Fibroblast of lung (primary cell): ENCODE measurements around the gene CELA3A. TPM values are rescaled to one million over a fixed set of nuclear protein-coding genes. Genes with fewer than 3 reads are reported as not detected.
A peak's percentile ranks its signal among the peaks of the same experiment; 100 is the strongest.

Experiments used
- DNase-seq, 2 donors: peaks; one replicate each; pipeline versions ENCODE4 v3.0.0 to v3.0.0-alpha.2; 2010; ENCODE audit warnings: low read depth in 2 of 2
- H2AFZ ChIP-seq: 2 replicates; pipeline ENCODE4 v1.5.1; 2012; ENCODE audit warnings: low read length, control low read depth, inconsistent platforms
- H3K27ac ChIP-seq: 2 replicates; pipeline ENCODE4 v1.5.1; 2011; ENCODE audit warnings: low read length, control low read depth; ENCODE audit not compliant: insufficient read depth
- H3K27me3 ChIP-seq: 2 replicates; pipeline ENCODE4 v1.5.1; 2011; ENCODE audit warnings: mild to moderate bottlenecking, low read length; ENCODE audit not compliant: control insufficient read depth, insufficient read depth
- H3K36me3 ChIP-seq: 2 replicates; pipeline ENCODE4 v1.5.1; 2011; ENCODE audit warnings: low read length; ENCODE audit not compliant: control insufficient read depth, insufficient read depth
- H3K4me1 ChIP-seq: 2 replicates; pipeline ENCODE4 v1.5.1; 2011; ENCODE audit warnings: low read length; ENCODE audit not compliant: control insufficient read depth, insufficient read depth; ENCODE audit errors: extremely low read depth
- H3K4me2 ChIP-seq: 2 replicates; pipeline ENCODE4 v1.5.1; 2011; ENCODE audit warnings: low read length, control low read depth; ENCODE audit not compliant: insufficient read depth; ENCODE audit errors: extremely low read depth
- H3K4me3 ChIP-seq, 4 experiments: fragments of 200-600 bp in 1 of 4; sonication (generic) in 1 of 4; replicated peaks in 1 of 4; 2 replicates each; pipeline ENCODE4 v1.5.1; 2011 to 2016; ENCODE audit warnings: low read length in 4 of 4, low read depth in 3 of 4, mild to moderate bottlenecking in 3 of 4, control low read depth in 2 of 4, inconsistent platforms in 1 of 4, mixed read lengths in 1 of 4; ENCODE audit not compliant: insufficient read depth in 1 of 4; ENCODE audit errors: control extremely low read depth in 1 of 4
- H3K79me2 ChIP-seq: 2 replicates; pipeline ENCODE4 v1.5.1; 2012; ENCODE audit warnings: mild to moderate bottlenecking, low read length, inconsistent platforms; ENCODE audit not compliant: control insufficient read depth, insufficient read depth
- H3K9ac ChIP-seq: 2 replicates; pipeline ENCODE4 v1.5.1; 2011; ENCODE audit warnings: mild to moderate bottlenecking, low read length, control low read depth; ENCODE audit not compliant: insufficient read depth
- H3K9me3 ChIP-seq: 2 replicates; pipeline ENCODE4 v1.5.1; 2012; ENCODE audit warnings: low read depth, low read length; ENCODE audit not compliant: control insufficient read depth, insufficient read depth
- H4K20me1 ChIP-seq: 2 replicates; pipeline ENCODE4 v1.5.1; 2011; ENCODE audit warnings: low read length; ENCODE audit not compliant: control insufficient read depth, insufficient read depth; ENCODE audit errors: extremely low read depth
- EZH2 ChIP-seq: IDR thresholded peaks from 2 replicates; pipeline ENCODE4 v1.5.1; 2012; ENCODE audit warnings: low read length, control low read depth, mild to moderate bottlenecking; ENCODE audit errors: missing control alignments
- polyA plus RNA-seq, 2 donors: library from polyadenylated mRNA; depleted of rRNA in 1 of 2; stranded (reverse) in 1 of 2; unstranded in 1 of 2; fragments of >200 nt; gene quantifications; 2 replicates each; pipeline ENCODE4 v1.2.1, GENCODE V29; 2011 to 2012; ENCODE audit warnings: missing spikeins in 1 of 2
- total RNA-seq: library from RNA; depleted of rRNA; stranded (reverse); fragments of >200 nt; gene quantifications from 2 replicates; pipeline ENCODE4 v1.2.1, GENCODE V29; 2014
- TF ChIP-seq, protein P1 (sequence below), 2 donors: IDR thresholded peaks in 1 of 2; conservative IDR thresholded peaks in 1 of 2; 1 replicate in 1 of 2; 2 replicates in 1 of 2; pipeline ENCODE4 v1.5.1; 2011 to 2012; ENCODE audit warnings: low read length in 2 of 2, control low read depth in 1 of 2, inconsistent platforms in 1 of 2, low read depth in 1 of 2, mild to moderate bottlenecking in 1 of 2

CELA3A gene
- total and polyA plus RNA-seq, 2 donors (not counting 1 experiment from before 2014, with no cell fraction given) = not detected

DNA sequence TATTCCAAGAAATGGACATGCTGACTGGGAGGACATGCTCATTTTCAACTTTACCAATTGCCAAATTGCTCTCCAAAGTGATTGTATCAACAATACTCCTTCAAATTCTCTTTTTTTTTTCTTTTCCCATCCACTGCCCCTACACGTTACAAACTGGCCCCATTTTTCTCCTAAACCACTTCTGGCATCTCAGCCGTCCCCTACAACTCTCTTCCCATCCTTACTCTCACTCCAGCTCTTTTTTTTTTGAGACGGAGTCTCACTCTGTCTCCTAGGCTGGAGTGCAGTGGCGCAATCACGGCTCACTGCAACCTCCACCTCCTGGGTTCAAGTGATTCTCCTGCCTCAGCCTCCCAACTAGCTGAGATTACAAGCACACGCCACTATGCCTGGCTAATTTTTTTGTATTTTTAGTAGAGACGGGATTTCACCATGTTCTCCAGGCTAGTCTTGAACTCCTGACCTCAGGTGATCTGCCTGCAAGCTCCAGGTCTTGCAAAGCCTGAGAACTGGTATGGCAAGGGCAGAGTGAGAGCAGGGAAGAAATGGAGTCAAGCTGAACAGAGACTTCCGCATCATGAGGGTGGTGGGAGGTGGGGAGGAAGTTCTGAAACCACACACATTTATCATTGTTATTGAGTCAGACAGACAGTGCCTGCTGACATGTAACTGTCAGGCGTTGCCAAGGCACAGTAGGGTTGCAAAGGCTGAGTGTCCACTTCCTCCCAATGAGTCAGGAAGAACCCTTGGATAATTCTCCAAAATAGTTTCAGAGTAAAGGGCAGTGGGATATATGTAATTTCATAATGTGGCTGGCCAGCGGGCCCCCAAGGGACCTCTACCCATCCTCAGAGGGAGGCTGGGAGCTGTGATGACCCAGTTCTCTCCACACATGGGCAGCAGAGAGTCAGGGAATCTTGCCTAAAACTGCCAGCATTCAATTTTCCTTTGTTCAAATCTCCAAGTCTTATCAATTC lies 17.4 kb downstream of the CELA3A start:
- Histone ChIP-seq H3K27me3 (no peaks in the 10 kb centered on the region), H3K4me3 (no peak overlapping the region), H3K4me2 (no peak overlapping the region), H3K9ac (no peak overlapping the region), H4K20me1 (no peaks in the 10 kb centered on the region), H2AFZ (no peak overlapping the region), H3K27ac (no peak overlapping the region), H3K9me3 (no peaks in the 10 kb centered on the region), H3K36me3 (no peaks in the 10 kb centered on the region), H3K79me2 (no peaks in the 10 kb centered on the region), H3K4me1 (peaks cover 2% of the 10 kb centered on the region)
- peak; percentile 73 to 90 for DNase-seq
- TF ChIP-seq, protein P1, sequence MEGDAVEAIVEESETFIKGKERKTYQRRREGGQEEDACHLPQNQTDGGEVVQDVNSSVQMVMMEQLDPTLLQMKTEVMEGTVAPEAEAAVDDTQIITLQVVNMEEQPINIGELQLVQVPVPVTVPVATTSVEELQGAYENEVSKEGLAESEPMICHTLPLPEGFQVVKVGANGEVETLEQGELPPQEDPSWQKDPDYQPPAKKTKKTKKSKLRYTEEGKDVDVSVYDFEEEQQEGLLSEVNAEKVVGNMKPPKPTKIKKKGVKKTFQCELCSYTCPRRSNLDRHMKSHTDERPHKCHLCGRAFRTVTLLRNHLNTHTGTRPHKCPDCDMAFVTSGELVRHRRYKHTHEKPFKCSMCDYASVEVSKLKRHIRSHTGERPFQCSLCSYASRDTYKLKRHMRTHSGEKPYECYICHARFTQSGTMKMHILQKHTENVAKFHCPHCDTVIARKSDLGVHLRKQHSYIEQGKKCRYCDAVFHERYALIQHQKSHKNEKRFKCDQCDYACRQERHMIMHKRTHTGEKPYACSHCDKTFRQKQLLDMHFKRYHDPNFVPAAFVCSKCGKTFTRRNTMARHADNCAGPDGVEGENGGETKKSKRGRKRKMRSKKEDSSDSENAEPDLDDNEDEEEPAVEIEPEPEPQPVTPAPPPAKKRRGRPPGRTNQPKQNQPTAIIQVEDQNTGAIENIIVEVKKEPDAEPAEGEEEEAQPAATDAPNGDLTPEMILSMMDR (conservative IDR thresholded peaks at IDR 0.05 in 1 of 2, IDR thresholded peaks at IDR 0.05 in 1 of 2; ENCODE audit: low read depth in 1 of 2, low read length in 2 of 2) = peak; percentile 41 to 59
- no peak for TF ChIP-seq EZH2

DNA sequence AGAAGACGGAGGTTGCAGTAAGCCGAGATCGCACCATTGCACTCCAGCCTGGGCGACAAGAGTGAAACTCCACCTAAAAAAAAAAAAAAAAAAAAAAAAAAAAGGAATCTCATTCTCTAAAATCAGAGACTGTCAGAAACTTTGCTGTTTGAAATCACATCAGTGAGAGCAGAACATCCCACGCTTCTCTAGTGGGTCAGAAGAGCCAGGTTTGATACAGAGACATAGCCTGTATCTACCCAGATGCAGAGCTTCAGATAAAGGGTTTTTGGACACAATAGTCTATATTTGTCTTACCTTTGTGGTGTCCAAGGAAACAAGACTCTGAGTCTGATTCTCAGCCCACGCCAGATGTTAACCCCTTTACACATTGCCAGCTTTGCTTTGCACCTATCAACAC lies 19.6 kb downstream of the CELA3A start:
- H3K4me3 ChIP-seq = no peak overlapping the region
- H2AFZ ChIP-seq = no peak overlapping the region
- peaks cover 9% of the 10 kb centered on the region for H3K4me1 ChIP-seq
- no peak overlapping the region for H3K27ac ChIP-seq
- H3K9me3 ChIP-seq = no peaks in the 10 kb centered on the region
- no peaks in the 10 kb centered on the region for H3K36me3 ChIP-seq
- H3K79me2 ChIP-seq = no peaks in the 10 kb centered on the region
- no peak for TF ChIP-seq EZH2
- TF ChIP-seq, protein P1 (conservative IDR thresholded peaks at IDR 0.05 in 1 of 2, IDR thresholded peaks at IDR 0.05 in 1 of 2; ENCODE audit: low read depth in 1 of 2, low read length in 2 of 2) = no peak
- H3K4me2 ChIP-seq = no peak overlapping the region
- no peak overlapping the region for H3K9ac ChIP-seq
- no peaks in the 10 kb centered on the region for H4K20me1 ChIP-seq
- DNase-seq = no peak
- H3K27me3 ChIP-seq = no peaks in the 10 kb centered on the region

DNA sequence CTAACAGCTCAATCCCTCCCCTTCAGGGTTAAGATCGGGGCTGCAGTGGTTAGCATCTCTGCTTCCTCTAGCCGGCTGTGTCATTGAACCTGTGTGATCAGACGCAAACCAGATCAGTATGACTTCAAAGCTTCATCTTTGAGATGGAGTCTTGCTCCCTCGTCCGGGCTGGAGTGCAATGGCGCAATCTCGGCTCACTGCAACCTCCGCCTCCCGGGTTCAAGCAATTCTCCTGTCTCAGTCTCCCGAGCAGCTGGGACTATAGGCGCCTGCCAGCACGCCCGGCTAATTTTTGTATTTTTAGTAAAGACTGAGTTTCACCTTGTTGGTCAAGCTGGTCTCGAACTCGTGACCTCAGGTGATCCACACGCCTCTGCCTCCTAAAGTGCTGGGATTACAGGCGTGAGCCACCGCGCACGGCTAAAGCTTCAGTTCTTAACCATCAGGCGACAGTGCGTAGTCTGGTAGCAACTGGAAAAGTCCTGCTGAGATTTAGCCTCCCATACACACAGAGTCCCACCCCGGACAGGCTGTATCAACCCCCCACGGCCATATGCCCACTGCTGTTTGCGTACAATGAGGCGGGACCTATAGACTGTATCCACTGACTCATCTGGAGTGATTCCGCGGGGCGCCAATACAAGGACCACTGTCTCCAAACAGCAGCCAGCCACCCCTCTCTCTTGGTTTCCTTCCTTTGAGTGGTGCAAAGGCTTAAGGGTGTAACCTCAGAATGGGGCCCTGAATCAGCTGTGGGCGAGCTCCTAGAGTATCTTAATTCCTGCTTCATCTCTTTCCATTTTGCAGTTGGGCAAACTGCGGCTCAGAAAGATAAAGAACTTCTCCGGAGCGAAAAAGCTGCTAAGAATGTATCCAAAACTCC lies 23.3 kb downstream of the CELA3A start:
- Histone ChIP-seq H3K27ac (peak overlapping the region; percentile 99), H3K79me2 (peaks cover 4% of the 10 kb centered on the region), H4K20me1 (no peaks in the 10 kb centered on the region), H3K36me3 (no peaks in the 10 kb centered on the region), H3K4me3 (peak overlapping the region; percentile 94 to 100 (median 99)), H3K4me2 (peak overlapping the region; percentile 98), H3K9ac (peak overlapping the region; percentile 97), H3K9me3 (no peaks in the 10 kb centered on the region), H2AFZ (peak overlapping the region; percentile 98), H3K27me3 (no peaks in the 10 kb centered on the region), H3K4me1 (peaks cover 12% of the 10 kb centered on the region)
- DNase-seq = peak; percentile 83 to 85
- TF ChIP-seq, protein P1 (conservative IDR thresholded peaks at IDR 0.05 in 1 of 2, IDR thresholded peaks at IDR 0.05 in 1 of 2; ENCODE audit: low read depth in 1 of 2, low read length in 2 of 2) = peak; percentile 2 to 11
- TF ChIP-seq EZH2 = no peak
